ENCODE results near the gene ATRIP.

DNA sequence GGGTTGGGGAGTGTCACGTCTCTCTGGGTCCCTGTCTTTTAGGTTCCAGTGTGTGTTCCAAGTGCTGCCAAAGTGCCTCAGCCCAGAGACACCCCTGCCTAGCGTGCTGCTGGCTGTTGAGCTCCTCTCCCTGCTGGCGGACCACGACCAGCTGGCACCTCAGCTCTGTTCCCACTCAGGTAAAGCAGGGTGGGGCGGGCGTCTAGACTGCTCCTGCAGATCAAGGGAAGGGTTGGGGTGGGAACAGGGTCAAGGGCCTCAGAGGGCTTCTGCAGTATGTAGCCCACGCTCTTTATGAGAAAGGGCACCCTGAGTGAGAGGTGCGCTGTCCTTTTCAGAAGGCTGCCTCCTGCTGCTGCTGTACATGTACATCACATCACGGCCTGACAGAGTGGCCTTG, 17.2 kb downstream of the ATRIP start:
- TF ChIP-seq, protein P1, sequence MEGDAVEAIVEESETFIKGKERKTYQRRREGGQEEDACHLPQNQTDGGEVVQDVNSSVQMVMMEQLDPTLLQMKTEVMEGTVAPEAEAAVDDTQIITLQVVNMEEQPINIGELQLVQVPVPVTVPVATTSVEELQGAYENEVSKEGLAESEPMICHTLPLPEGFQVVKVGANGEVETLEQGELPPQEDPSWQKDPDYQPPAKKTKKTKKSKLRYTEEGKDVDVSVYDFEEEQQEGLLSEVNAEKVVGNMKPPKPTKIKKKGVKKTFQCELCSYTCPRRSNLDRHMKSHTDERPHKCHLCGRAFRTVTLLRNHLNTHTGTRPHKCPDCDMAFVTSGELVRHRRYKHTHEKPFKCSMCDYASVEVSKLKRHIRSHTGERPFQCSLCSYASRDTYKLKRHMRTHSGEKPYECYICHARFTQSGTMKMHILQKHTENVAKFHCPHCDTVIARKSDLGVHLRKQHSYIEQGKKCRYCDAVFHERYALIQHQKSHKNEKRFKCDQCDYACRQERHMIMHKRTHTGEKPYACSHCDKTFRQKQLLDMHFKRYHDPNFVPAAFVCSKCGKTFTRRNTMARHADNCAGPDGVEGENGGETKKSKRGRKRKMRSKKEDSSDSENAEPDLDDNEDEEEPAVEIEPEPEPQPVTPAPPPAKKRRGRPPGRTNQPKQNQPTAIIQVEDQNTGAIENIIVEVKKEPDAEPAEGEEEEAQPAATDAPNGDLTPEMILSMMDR (conservative IDR thresholded peaks at IDR 0.05), result no peak
- TF ChIP-seq EZH2 (IDR thresholded peaks at IDR 0.05; ENCODE audit: low read depth), result no peak
